ENCODE results near the gene PEMT.

DNA sequence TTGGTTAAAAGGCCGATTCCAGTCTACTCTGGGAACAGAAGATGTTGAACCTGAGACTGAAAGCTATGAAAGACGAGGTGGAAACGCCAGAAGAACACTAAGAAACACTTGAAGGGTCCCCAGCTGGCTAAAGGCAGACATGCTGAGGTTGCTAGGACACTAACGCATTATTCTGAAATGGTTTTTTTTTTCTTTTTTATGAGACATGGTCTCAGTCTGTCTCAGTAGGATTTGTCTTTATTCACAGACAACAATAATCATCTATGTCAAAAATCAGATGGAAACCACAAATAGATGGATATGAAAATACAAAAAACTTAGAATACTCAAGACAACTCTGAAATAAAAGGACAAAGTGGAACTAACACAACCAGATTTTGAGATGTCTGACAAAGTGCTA is 60.4 kb downstream of the PEMT start:
- no peak for TF ChIP-seq GATA2 (IDR thresholded peaks at IDR 0.05; ENCODE audit: low read depth, low read length)
- no peak for TF ChIP-seq GATA3 (IDR thresholded peaks at IDR 0.05; ENCODE audit: low read depth, low read length)
